DND-41 (cell line): Measurements from ENCODE around the gene IARS2.
"Not testable (repeated sequence)": the region's sequence is repeated elsewhere in the genome, so short reads cannot be mapped to it uniquely, and the experiment has no call there.

Experiments
- ATAC-seq: fragments of 200-7000 bp; cut with Tn5 transposase; 3 replicates; pipeline ENCODE4 v1.9.1; 2021; ENCODE audit warnings: low read depth; ENCODE audit not compliant: insufficient read depth
- DNase-seq: peaks from one replicate; pipeline ENCODE4 v3.0.0-alpha.2; 2020
- H2AFZ ChIP-seq: 2 replicates; pipeline ENCODE4 v1.6.0; 2012; ENCODE audit warnings: low read depth, low read length
- H3K27ac ChIP-seq: 2 replicates; pipeline ENCODE4 v1.5.1; 2012; ENCODE audit warnings: low read length, inconsistent platforms
- H3K27me3 ChIP-seq: fragments of 200-600 bp; sonication (generic); 2 replicates; pipeline ENCODE4 v1.6.0; 2012; ENCODE audit warnings: low read length, mild to moderate bottlenecking, inconsistent platforms; ENCODE audit not compliant: insufficient read depth, poor library complexity
- H3K36me3 ChIP-seq: 2 replicates; pipeline ENCODE4 v1.5.1; 2012; ENCODE audit warnings: low read length, inconsistent platforms; ENCODE audit not compliant: insufficient read depth
- H3K4me1 ChIP-seq: 2 replicates; pipeline ENCODE4 v1.5.1; 2012; ENCODE audit warnings: mild to moderate bottlenecking, low read length; ENCODE audit not compliant: insufficient read depth
- H3K4me2 ChIP-seq: 2 replicates; pipeline ENCODE4 v1.6.0; 2012; ENCODE audit warnings: mild to moderate bottlenecking, moderate library complexity, low read length, inconsistent platforms; ENCODE audit not compliant: insufficient read depth
- H3K4me3 ChIP-seq, 2 experiments: fragments of 200-600 bp in 1 of 2; shearing (Covaris generic) in 1 of 2; 2 replicates each; pipeline ENCODE4 v1.5.1; 2012 to 2016; ENCODE audit warnings: inconsistent platforms in 2 of 2, low read length in 2 of 2, mild to moderate bottlenecking in 2 of 2, low read depth in 1 of 2, moderate library complexity in 1 of 2
- H3K79me2 ChIP-seq: 2 replicates; pipeline ENCODE4 v1.6.0; 2012; ENCODE audit warnings: low read length, inconsistent platforms; ENCODE audit not compliant: insufficient read depth
- H3K9ac ChIP-seq: 2 replicates; pipeline ENCODE4 v1.6.0; 2012; ENCODE audit warnings: low read depth, mild to moderate bottlenecking, inconsistent platforms, low read length, moderate library complexity
- H3K9me3 ChIP-seq: 2 replicates; pipeline ENCODE4 v1.5.1; 2012; ENCODE audit warnings: low read length, moderate library complexity, mild to moderate bottlenecking, inconsistent platforms; ENCODE audit not compliant: insufficient read depth, severe bottlenecking
- H4K20me1 ChIP-seq: 2 replicates; pipeline ENCODE4 v1.6.0; 2012; ENCODE audit warnings: low read length; ENCODE audit not compliant: insufficient read depth
- EZH2 ChIP-seq: IDR thresholded peaks from 3 replicates; pipeline ENCODE4 v1.6.1; 2012; ENCODE audit warnings: borderline replicate concordance, low read depth, mild to moderate bottlenecking, moderate library complexity, low read length, inconsistent platforms; ENCODE audit not compliant: severe bottlenecking
- TF ChIP-seq, protein P1 (sequence below): IDR thresholded peaks from 2 replicates; pipeline ENCODE4 v1.5.1; 2012; ENCODE audit warnings: borderline replicate concordance, low read length, moderate library complexity, mild to moderate bottlenecking; ENCODE audit not compliant: poor library complexity, severe bottlenecking; ENCODE audit errors: extremely low read depth

The IARS2 gene

GRCh38 chr1:220160027-220160426 is 66.1 kb downstream of the IARS2 start:
- Histone ChIP-seq H3K79me2 (no peaks in the 10 kb centered on the region), H3K4me3 (no peak overlapping the region), H2AFZ (no peak overlapping the region), H3K4me1 (no peaks in the 10 kb centered on the region), H3K27ac (no peak overlapping the region), H4K20me1 (no peaks in the 10 kb centered on the region), H3K9me3 (no peaks in the 10 kb centered on the region), H3K4me2 (no peak overlapping the region), H3K36me3 (peaks cover 67% of the 10 kb centered on the region), H3K27me3 (no peaks in the 10 kb centered on the region), H3K9ac (no peak overlapping the region)
- TF ChIP-seq, protein P1, sequence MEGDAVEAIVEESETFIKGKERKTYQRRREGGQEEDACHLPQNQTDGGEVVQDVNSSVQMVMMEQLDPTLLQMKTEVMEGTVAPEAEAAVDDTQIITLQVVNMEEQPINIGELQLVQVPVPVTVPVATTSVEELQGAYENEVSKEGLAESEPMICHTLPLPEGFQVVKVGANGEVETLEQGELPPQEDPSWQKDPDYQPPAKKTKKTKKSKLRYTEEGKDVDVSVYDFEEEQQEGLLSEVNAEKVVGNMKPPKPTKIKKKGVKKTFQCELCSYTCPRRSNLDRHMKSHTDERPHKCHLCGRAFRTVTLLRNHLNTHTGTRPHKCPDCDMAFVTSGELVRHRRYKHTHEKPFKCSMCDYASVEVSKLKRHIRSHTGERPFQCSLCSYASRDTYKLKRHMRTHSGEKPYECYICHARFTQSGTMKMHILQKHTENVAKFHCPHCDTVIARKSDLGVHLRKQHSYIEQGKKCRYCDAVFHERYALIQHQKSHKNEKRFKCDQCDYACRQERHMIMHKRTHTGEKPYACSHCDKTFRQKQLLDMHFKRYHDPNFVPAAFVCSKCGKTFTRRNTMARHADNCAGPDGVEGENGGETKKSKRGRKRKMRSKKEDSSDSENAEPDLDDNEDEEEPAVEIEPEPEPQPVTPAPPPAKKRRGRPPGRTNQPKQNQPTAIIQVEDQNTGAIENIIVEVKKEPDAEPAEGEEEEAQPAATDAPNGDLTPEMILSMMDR, result no peak
- no peak for TF ChIP-seq EZH2
- DNase-seq (no peak), ATAC-seq (no peak)

- Histone ChIP-seq H3K79me2 (no peaks in the 10 kb centered on the region), H3K9me3 (no peaks in the 10 kb centered on the region), H3K27me3 (no peaks in the 10 kb centered on the region), H3K9ac (no peak overlapping the region), H3K4me2 (no peak overlapping the region), H3K4me1 (no peaks in the 10 kb centered on the region), H3K27ac (no peak overlapping the region), H3K4me3 (no peak overlapping the region), H4K20me1 (no peaks in the 10 kb centered on the region), H2AFZ (no peak overlapping the region), H3K36me3 (peaks cover 70% of the 10 kb centered on the region)
- ATAC-seq (no peak), DNase-seq (no peak)
- no peak for TF ChIP-seq EZH2
- TF ChIP-seq, protein P1, result no peak
Observed at GRCh38 chr1:220164116-220164515, 70.2 kb downstream of the IARS2 start.

DNA sequence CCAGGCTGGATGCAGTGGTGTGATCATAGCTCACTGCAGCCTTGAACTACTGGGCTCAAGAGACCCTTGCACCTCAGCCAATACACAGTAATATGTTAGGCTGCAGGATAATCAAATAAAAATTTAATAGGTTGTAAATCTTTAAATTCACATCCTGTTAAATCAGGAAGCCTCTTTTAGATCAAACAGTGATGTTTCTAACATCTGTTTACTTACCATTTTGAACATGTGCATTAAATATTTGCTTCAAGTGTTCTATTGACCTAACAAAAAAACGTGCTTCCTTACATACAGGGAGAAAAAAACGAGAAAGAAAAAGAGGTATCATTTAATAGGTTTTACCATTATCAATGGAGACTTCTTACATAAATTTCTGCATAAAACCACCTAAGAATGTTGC is 70.6 kb downstream of the IARS2 start:
- DNase-seq, result no peak
- Histone ChIP-seq H3K27ac (no peak overlapping the region), H2AFZ (no peak overlapping the region), H3K4me3 (no peak overlapping the region), H3K9me3 (no peaks in the 10 kb centered on the region), H3K9ac (no peak overlapping the region), H3K27me3 (no peaks in the 10 kb centered on the region), H3K79me2 (no peaks in the 10 kb centered on the region), H3K4me1 (no peaks in the 10 kb centered on the region), H3K36me3 (peaks cover 72% of the 10 kb centered on the region), H4K20me1 (no peaks in the 10 kb centered on the region), H3K4me2 (no peak overlapping the region)
- ATAC-seq, result no peak
- no peak for TF ChIP-seq EZH2
- TF ChIP-seq, protein P1, result no peak

DNA sequence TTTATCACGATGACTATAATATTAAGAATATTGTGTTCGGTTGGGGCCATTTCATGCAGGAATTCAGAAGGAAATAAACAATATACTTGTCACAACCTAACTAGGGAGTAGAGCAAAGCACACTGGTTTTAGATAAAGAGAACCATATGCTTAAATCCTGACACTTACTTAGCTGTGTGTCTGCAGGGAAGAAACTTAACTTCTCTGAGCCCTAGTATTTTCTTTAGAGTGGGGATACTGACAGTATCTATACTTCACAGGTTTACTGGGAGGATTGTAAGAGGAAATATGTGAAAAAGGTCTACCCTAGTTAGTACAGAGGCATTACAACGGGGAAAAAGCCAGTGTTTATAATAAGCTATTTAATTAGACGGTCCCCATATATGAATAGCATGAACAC is 72.9 kb downstream of the IARS2 start:
- no peaks in the 10 kb centered on the region for H3K4me1 ChIP-seq
- DNase-seq (no peak), ATAC-seq (no peak)
- TF ChIP-seq, protein P1, result no peak
- TF ChIP-seq EZH2, result no peak
- H3K4me2 ChIP-seq, result no peak overlapping the region
- H3K36me3 ChIP-seq, result peaks cover 78% of the 10 kb centered on the region
- no peaks in the 10 kb centered on the region for H3K9me3 ChIP-seq
- H3K9ac ChIP-seq, result no peak overlapping the region
- no peak overlapping the region for H2AFZ ChIP-seq
- H3K27ac ChIP-seq, result no peak overlapping the region
- no peaks in the 10 kb centered on the region for H3K27me3 ChIP-seq
- no peak overlapping the region for H3K4me3 ChIP-seq
- H4K20me1 ChIP-seq, result no peaks in the 10 kb centered on the region
- no peaks in the 10 kb centered on the region for H3K79me2 ChIP-seq

- not testable (repeated sequence) for H3K79me2 ChIP-seq, H3K27ac ChIP-seq, H3K9ac ChIP-seq, H3K4me1 ChIP-seq, ATAC-seq, H3K27me3 ChIP-seq, H2AFZ ChIP-seq, H3K4me3 ChIP-seq, H3K9me3 ChIP-seq, H4K20me1 ChIP-seq, DNase-seq, H3K4me2 ChIP-seq
- peaks cover 72% of the 10 kb centered on the region for H3K36me3 ChIP-seq
Observed at GRCh38 chr1:220169887-220170286, 76.0 kb downstream of the IARS2 start.
